AG04450 (cell line): ENCODE measurements around the gene OLAH. TPM values are rescaled to one million over a fixed set of nuclear protein-coding genes. Genes with fewer than 3 reads are reported as not detected.

ENCODE experiments used
- CTCF ChIA-PET: fragments of 300-600, 350-600 bp; formaldehyde crosslinking; extraction: SDS; loops from one replicate; lab custom pipeline; 2022; ENCODE audit warnings: antibody characterized with exemption, inconsistent platforms; lab: Charles Lee
- POLR2A ChIA-PET: fragments of 350-600 bp; formaldehyde crosslinking; extraction: SDS; loops from one replicate; lab custom pipeline; 2021; ENCODE audit warnings: antibody characterized with exemption, inconsistent platforms; lab: Yijun Ruan, JAX
- DNase-seq: peaks from one replicate; pipeline ENCODE4 v3.0.0-alpha.2; 2011; ENCODE audit warnings: low read depth, low spot score
- H3K27ac ChIP-seq: one replicate; pipeline ENCODE4 v1.5.1; 2012; ENCODE audit warnings: low read depth, low read length, control low read depth
- H3K27me3 ChIP-seq: one replicate; pipeline ENCODE4 v1.6.0; 2012; ENCODE audit warnings: low read length; ENCODE audit not compliant: control insufficient read depth, insufficient read depth
- H3K4me3 ChIP-seq: 2 replicates; pipeline ENCODE4 v1.5.1; 2011; ENCODE audit warnings: mild to moderate bottlenecking, low read depth, low read length, control low read depth
- H3K9me3 ChIP-seq: 2 replicates; pipeline ENCODE4 v1.5.1; 2012; ENCODE audit warnings: low read length; ENCODE audit not compliant: control insufficient read depth, insufficient read depth
- polyA plus RNA-seq: library from polyadenylated mRNA; depleted of rRNA; stranded (reverse); fragments of >200 nt; gene quantifications from 2 replicates; pipeline ENCODE4 v1.2.3, GENCODE V29; 2011
- TF ChIP-seq, protein P1 (sequence below): IDR thresholded peaks from 2 replicates; pipeline ENCODE4 v1.5.1; 2011; ENCODE audit warnings: low read depth, low read length, control low read depth, inconsistent platforms

The OLAH gene
- polyA plus RNA-seq, 1 experiment = 0.12 TPM

DNA sequence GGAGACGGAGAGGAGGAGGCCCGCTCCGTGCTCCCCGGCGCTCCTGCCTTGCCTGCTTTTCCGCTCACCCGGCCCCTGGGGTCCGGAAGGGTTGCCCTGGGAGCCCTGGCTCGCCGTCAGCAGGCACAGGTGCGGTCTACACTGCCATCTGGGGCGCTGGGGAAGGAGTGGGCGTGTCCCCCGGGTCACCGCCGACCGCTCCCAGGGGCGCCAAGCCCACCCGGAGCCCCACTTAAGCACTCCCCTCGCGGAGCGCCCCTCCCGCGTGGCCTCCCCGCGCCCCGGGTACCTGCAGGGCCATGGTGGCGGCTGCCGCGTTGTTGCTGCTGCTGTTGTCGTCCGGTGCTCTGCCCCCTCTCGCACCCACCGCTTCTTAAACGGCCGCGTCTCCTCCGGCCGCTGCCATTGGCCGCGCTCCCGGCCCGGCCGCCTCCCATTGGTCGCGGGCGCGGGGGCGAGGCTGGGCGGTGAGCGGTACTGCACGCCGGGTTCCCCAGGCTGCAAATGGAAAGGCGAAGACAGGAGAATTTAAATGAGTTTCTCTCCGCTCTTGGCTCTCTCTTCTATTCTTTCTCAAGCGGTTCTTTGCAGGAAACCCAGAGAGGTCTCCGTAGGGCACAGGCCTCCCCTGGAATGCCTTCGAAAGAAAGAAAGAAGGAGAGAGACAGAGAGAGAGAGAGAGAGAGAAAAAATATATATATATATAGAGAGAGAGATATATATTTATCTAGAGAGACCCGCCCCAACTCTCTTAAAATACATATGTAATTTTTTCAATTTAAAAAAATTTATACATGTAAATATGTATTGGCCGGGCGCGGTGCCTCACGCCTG lies 44.9 kb downstream of the OLAH start, which contains the start of gene ACBD7:
Gene ACBD7, minus strand, starts transcription at position 349 of the 834 bp plus-strand sequence. Its CDS starts 48 bp downstream, at position 301.
- CTCF ChIA-PET = no interaction called here
- no peak within 1 kb of the TSS for H3K27ac ChIP-seq
- H3K4me3 ChIP-seq = peak within 1 kb of the TSS; percentile 66
- H3K9me3 ChIP-seq = no peaks in the 10 kb centered on the region; the same call in 1 of the 2 replicates
- TF ChIP-seq, protein P1, sequence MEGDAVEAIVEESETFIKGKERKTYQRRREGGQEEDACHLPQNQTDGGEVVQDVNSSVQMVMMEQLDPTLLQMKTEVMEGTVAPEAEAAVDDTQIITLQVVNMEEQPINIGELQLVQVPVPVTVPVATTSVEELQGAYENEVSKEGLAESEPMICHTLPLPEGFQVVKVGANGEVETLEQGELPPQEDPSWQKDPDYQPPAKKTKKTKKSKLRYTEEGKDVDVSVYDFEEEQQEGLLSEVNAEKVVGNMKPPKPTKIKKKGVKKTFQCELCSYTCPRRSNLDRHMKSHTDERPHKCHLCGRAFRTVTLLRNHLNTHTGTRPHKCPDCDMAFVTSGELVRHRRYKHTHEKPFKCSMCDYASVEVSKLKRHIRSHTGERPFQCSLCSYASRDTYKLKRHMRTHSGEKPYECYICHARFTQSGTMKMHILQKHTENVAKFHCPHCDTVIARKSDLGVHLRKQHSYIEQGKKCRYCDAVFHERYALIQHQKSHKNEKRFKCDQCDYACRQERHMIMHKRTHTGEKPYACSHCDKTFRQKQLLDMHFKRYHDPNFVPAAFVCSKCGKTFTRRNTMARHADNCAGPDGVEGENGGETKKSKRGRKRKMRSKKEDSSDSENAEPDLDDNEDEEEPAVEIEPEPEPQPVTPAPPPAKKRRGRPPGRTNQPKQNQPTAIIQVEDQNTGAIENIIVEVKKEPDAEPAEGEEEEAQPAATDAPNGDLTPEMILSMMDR = peak; percentile 33; the same call in 1 of the 2 replicates
- H3K27me3 ChIP-seq = peaks cover 4% of the 10 kb centered on the region
- POLR2A ChIA-PET = no interaction called here
- DNase-seq = peak; percentile 21

DNA sequence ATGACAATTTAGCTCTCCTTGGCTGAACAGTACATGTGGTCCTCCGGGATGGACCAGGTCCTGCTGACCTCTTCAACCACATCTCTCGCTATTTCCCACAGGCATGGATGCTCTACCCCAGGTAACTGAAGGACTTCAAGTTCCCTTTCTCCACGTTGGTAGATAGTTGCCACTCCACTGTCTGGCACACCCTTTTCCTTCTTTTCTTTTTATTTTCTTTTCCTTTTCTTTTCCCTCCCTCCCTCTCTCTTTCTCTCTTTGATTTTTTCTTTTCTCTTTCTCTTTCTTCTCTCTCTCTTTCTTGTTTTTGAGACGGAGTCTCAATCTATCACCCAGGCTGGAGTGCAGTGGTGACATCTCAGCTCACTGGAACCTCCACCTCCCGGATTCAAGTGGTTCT lies 47.7 kb downstream of the OLAH start:
- CTCF ChIA-PET = no interaction called here
- no peaks in the 10 kb centered on the region; the same call in 1 of the 2 replicates for H3K9me3 ChIP-seq
- POLR2A ChIA-PET = interaction anchor here (0.6 kb wide), 1 partner anchor 9 kb away, joined by 3 read pairs; no protein-coding TSS in a partner anchor

DNA sequence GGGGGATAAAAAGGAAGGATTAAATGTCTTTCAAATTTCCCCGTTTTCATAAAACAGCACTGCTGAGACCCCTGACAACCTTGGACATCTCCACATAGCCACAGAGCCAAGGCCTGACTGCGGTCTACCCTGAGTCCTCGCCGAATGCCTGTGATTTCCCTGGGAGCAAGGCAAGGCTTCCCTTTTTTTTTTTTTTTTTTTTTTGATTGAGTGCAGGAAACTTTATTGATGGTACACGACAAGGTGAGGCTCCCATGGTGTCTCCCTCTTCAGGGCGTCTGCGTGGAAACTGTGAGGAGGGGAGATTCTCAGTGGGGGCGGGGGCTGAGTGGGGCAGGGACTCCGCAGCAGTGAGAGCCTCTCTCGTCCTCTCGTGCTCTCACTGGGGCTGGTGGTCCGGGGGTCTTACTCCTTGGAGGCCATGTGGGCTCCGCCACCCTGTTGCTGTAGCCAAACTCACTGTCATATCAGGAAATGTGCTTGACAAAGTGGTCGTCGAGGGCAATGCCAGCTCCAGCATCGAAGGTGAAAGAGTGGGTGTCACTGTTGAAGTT lies 49.2 kb downstream of the OLAH start:
- Histone ChIP-seq H3K27ac (no peak overlapping the region), H3K4me3 (no peak overlapping the region), H3K27me3 (peaks cover 4% of the 10 kb centered on the region), H3K9me3 (no peaks in the 10 kb centered on the region; the same call in 1 of the 2 replicates)
- DNase-seq = no peak
- POLR2A ChIA-PET = no interaction called here
- CTCF ChIA-PET = no interaction called here
- TF ChIP-seq, protein P1 = no peak

More for the DNA sequence above, 47.7 kb downstream of the OLAH start:
- H3K27me3 ChIP-seq = peaks cover 4% of the 10 kb centered on the region
- no peak overlapping the region for H3K4me3 ChIP-seq
- no peak overlapping the region for H3K27ac ChIP-seq
- TF ChIP-seq, protein P1 = no peak
- no peak for DNase-seq

DNA sequence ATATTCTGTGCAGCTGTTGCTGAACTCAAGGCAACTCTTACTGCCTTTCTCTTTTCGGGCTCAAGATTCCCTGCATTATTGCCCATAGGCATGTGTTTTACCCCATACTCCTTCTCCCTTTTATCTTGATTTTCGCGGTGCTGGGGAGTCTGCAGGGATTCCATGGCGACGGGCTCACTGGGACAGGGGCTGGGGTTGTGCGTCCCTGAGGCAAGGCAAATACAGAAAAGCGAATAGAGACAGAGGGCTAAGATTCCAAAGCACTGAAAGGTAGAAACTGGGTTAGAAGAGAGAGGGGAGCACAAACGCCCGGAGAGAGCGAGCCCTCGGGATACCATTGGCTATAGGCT lies 52.9 kb downstream of the OLAH start:
- ChIA-PET POLR2A (no interaction called here), CTCF (interaction anchor here (1.1 to 1.4 kb wide), 3 partner anchors 8 to 13 kb away, joined by 3 to 4 read pairs (median 3); no protein-coding TSS in a partner anchor)
- Histone ChIP-seq H3K27me3 (peaks cover 4% of the 10 kb centered on the region), H3K27ac (peak overlapping the region; percentile 97), H3K9me3 (no peaks in the 10 kb centered on the region; the same call in 1 of the 2 replicates), H3K4me3 (peak overlapping the region; percentile 87)
- TF ChIP-seq, protein P1 = no peak
- DNase-seq = no peak
